GM13977 (cell line): ENCODE results near the gene TMEM117.

Source experiments
- DNase-seq: peaks from one replicate; pipeline ENCODE4 v3.0.0; 2012; ENCODE audit warnings: low spot score
- CTCF ChIP-seq: IDR thresholded peaks from 2 replicates; pipeline ENCODE4 v1.5.1; 2012; ENCODE audit warnings: mild to moderate bottlenecking, control low read depth; ENCODE audit not compliant: insufficient read depth; ENCODE audit errors: extremely low read depth, missing control alignments
- in situ Hi-C: fragments of 300-500 bp; cut with MboI; formaldehyde crosslinking; loops from one replicate; pipeline ENCODE4 v1.12.0; 2022; ENCODE audit warnings: low sequenced_read_pairs, low pct_unique_long_range_greater_than_20kb, mixed read lengths, inconsistent platforms; ENCODE audit not compliant: unreplicated experiment

The TMEM117 gene

GRCh38 chr12:44077294-44077693, 241.4 kb downstream of the TMEM117 start:
- TF ChIP-seq CTCF, result no peak
- in situ Hi-C loops, result no loop called here

GRCh38 chr12:44078273-44078672, 242.4 kb downstream of the TMEM117 start:
- DNase-seq, result no peak
- in situ Hi-C loops, result no loop called here
- TF ChIP-seq CTCF, result no peak

More at GRCh38 chr12:44077294-44077693, 241.4 kb downstream of the TMEM117 start:
- DNase-seq, result no peak

GRCh38 chr12:44088647-44089046, 252.8 kb downstream of the TMEM117 start:
- DNase-seq, result no peak
- in situ Hi-C loops, result no loop called here
- TF ChIP-seq CTCF, result no peak

- TF ChIP-seq CTCF, result no peak
- in situ Hi-C loops, result no loop called here
Observed at GRCh38 chr12:44091948-44092606, 256.2 kb downstream of the TMEM117 start.

GRCh38 chr12:44098786-44099185, 262.9 kb downstream of the TMEM117 start:
- DNase-seq, result no peak
- no peak for TF ChIP-seq CTCF
- in situ Hi-C loops, result no loop called here

More at GRCh38 chr12:44091948-44092606, 256.2 kb downstream of the TMEM117 start:
- DNase-seq, result no peak

- DNase-seq, result no peak
- TF ChIP-seq CTCF, result no peak
- in situ Hi-C loops, result no loop called here
Observed at GRCh38 chr12:44099486-44099885, 263.6 kb downstream of the TMEM117 start.
